Hepatocyte (in vitro differentiated cells): ENCODE measurements around the gene GUCY1A2.

Experiments
- EZH2 ChIP-seq: fragments of 200-600 bp; sonication (generic); IDR thresholded peaks from 2 replicates; pipeline ENCODE4 v1.6.1; 2016; ENCODE audit warnings: antibody characterized with exemption, mild to moderate bottlenecking, borderline replicate concordance
- TF ChIP-seq, protein P1 (sequence below): fragments of 200-600 bp; sonication (generic); IDR thresholded peaks from 2 replicates; pipeline ENCODE4 v1.5.1; 2016; ENCODE audit warnings: antibody characterized with exemption, mild to moderate bottlenecking; ENCODE audit not compliant: poor library complexity

DNA sequence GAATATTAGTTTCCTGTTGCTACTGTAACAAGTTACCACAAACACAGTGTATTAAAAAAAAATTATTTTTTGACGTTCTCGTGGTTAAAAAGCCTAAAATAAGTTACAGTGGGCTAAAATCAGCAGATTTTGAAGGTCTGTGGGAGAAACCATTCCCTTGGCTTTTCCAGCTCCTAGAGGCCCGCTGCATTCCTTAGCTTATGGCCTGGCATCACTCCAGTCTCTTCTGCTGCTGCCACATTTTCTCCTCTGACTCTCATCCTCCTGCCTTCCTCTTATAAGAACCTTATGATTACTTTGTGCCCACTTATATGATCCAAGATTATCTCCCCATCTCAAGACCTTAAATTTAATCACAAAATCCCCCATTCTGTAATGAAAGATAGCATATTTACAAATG lies 392.7 kb downstream of the GUCY1A2 start:
- TF ChIP-seq, protein P1, sequence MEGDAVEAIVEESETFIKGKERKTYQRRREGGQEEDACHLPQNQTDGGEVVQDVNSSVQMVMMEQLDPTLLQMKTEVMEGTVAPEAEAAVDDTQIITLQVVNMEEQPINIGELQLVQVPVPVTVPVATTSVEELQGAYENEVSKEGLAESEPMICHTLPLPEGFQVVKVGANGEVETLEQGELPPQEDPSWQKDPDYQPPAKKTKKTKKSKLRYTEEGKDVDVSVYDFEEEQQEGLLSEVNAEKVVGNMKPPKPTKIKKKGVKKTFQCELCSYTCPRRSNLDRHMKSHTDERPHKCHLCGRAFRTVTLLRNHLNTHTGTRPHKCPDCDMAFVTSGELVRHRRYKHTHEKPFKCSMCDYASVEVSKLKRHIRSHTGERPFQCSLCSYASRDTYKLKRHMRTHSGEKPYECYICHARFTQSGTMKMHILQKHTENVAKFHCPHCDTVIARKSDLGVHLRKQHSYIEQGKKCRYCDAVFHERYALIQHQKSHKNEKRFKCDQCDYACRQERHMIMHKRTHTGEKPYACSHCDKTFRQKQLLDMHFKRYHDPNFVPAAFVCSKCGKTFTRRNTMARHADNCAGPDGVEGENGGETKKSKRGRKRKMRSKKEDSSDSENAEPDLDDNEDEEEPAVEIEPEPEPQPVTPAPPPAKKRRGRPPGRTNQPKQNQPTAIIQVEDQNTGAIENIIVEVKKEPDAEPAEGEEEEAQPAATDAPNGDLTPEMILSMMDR: no peak
- TF ChIP-seq EZH2: no peak
